ENCODE results near the gene AKR1D1.

The AKR1D1 gene

GRCh38 chr7:138116141-138116540 lies 39.9 kb downstream of the AKR1D1 start:
- Histone ChIP-seq H3K9ac (ENCODE audit: low read length) (no peak overlapping the region), H3K36me3 (ENCODE audit: insufficient read depth, low read length) (no peaks in the 10 kb centered on the region), H3K9me2 (ENCODE audit: low read depth, low read length) (no peaks in the 10 kb centered on the region), H4K20me1 (ENCODE audit: insufficient read depth, low read length) (no peaks in the 10 kb centered on the region), H3F3A (ENCODE audit: insufficient read depth, low read length) (no peaks in the 10 kb centered on the region), H3K4me1 (ENCODE audit: insufficient read depth, low read length, severe bottlenecking) (no peaks in the 10 kb centered on the region), H3K4me3 (ENCODE audit: low read depth, low read length, poor library complexity, severe bottlenecking) (no peak overlapping the region), H3K9me3 (ENCODE audit: low read length) (no peaks in the 10 kb centered on the region), H2AFZ (ENCODE audit: low read length) (no peak overlapping the region), H3K79me2 (ENCODE audit: insufficient read depth, low read length) (no peaks in the 10 kb centered on the region), H3K4me2 (ENCODE audit: low read length) (no peak overlapping the region), H3K27ac (ENCODE audit: low read depth, low read length, poor library complexity, severe bottlenecking) (no peak overlapping the region), H3K27me3 (ENCODE audit: insufficient read depth, low read length) (no peaks in the 10 kb centered on the region)
- TF ChIP-seq EZH2 (IDR thresholded peaks at IDR 0.05; ENCODE audit: borderline replicate concordance, low read length) (no peak), CTCF (IDR thresholded peaks at IDR 0.05; ENCODE audit: low read length) (no peak)

GRCh38 chr7:138116892-138117291 lies 40.6 kb downstream of the AKR1D1 start:
- Histone ChIP-seq H3K9ac (ENCODE audit: low read length) (no peak overlapping the region), H3K9me3 (ENCODE audit: low read length) (no peaks in the 10 kb centered on the region), H3K4me1 (ENCODE audit: insufficient read depth, low read length, severe bottlenecking) (no peaks in the 10 kb centered on the region), H3K27me3 (ENCODE audit: insufficient read depth, low read length) (no peaks in the 10 kb centered on the region), H3K79me2 (ENCODE audit: insufficient read depth, low read length) (no peaks in the 10 kb centered on the region), H3K4me3 (ENCODE audit: low read depth, low read length, poor library complexity, severe bottlenecking) (no peak overlapping the region), H3K36me3 (ENCODE audit: insufficient read depth, low read length) (no peaks in the 10 kb centered on the region), H3K9me2 (ENCODE audit: low read depth, low read length) (no peaks in the 10 kb centered on the region), H4K20me1 (ENCODE audit: insufficient read depth, low read length) (no peaks in the 10 kb centered on the region), H3K4me2 (ENCODE audit: low read length) (no peak overlapping the region), H2AFZ (ENCODE audit: low read length) (no peak overlapping the region), H3K27ac (ENCODE audit: low read depth, low read length, poor library complexity, severe bottlenecking) (no peak overlapping the region), H3F3A (ENCODE audit: insufficient read depth, low read length) (no peaks in the 10 kb centered on the region)
- TF ChIP-seq CTCF (IDR thresholded peaks at IDR 0.05; ENCODE audit: low read length) (no peak), EZH2 (IDR thresholded peaks at IDR 0.05; ENCODE audit: borderline replicate concordance, low read length) (no peak)

GRCh38 chr7:138120140-138120827 lies 44.0 kb downstream of the AKR1D1 start:
- Histone ChIP-seq H3K4me2 (ENCODE audit: low read length) (no peak overlapping the region), H3K9me3 (ENCODE audit: low read length) (no peaks in the 10 kb centered on the region), H3K27ac (ENCODE audit: low read depth, low read length, poor library complexity, severe bottlenecking) (no peak overlapping the region), H3K36me3 (ENCODE audit: insufficient read depth, low read length) (no peaks in the 10 kb centered on the region), H4K20me1 (ENCODE audit: insufficient read depth, low read length) (no peaks in the 10 kb centered on the region), H3F3A (ENCODE audit: insufficient read depth, low read length) (no peaks in the 10 kb centered on the region), H3K9me2 (ENCODE audit: low read depth, low read length) (no peaks in the 10 kb centered on the region), H3K9ac (ENCODE audit: low read length) (no peak overlapping the region), H3K79me2 (ENCODE audit: insufficient read depth, low read length) (no peaks in the 10 kb centered on the region), H3K4me3 (ENCODE audit: low read depth, low read length, poor library complexity, severe bottlenecking) (no peak overlapping the region), H2AFZ (ENCODE audit: low read length) (no peak overlapping the region), H3K27me3 (ENCODE audit: insufficient read depth, low read length) (no peaks in the 10 kb centered on the region), H3K4me1 (ENCODE audit: insufficient read depth, low read length, severe bottlenecking) (no peaks in the 10 kb centered on the region)
- TF ChIP-seq CTCF (IDR thresholded peaks at IDR 0.05; ENCODE audit: low read length): no peak
- TF ChIP-seq EZH2 (IDR thresholded peaks at IDR 0.05; ENCODE audit: borderline replicate concordance, low read length): no peak

Measured in OCI-LY1 (cell line).